CD4-positive, alpha-beta T cell (primary cell): ENCODE data around the gene ATXN1. TPM values are rescaled to one million over a fixed set of nuclear protein-coding genes. Genes with fewer than 3 reads are reported as not detected.

Experiments
- ATAC-seq: fragments of 200-7000 bp; cut with Tn5 transposase; one replicate; pipeline ENCODE4 v1.10.0; 2022; ENCODE audit warnings: mild to moderate bottlenecking; ENCODE audit not compliant: poor library complexity
- CTCF ChIA-PET: fragments of 350-600 bp; sonication (Branson Sonifier 250); formaldehyde crosslinking; loops from one replicate; lab custom pipeline; 2021; ENCODE audit warnings: antibody characterized with exemption, inconsistent platforms; lab: Charles Lee
- POLR2A ChIA-PET: fragments of 350-600 bp; sonication (Branson Sonifier 250); formaldehyde crosslinking; loops from one replicate; lab custom pipeline; 2021; ENCODE audit warnings: antibody characterized with exemption, inconsistent platforms; lab: Charles Lee
- DNase-seq, 14 experiments: peaks; one replicate each; pipeline ENCODE4 v3.0.0-alpha.2; 2013 to 2020; ENCODE audit warnings: mixed read lengths in 2 of 14
- H3K27ac ChIP-seq, 2 donors: one replicate each; pipeline versions ENCODE4 v1.5.1 to v1.7.0; 2013; ENCODE audit warnings: low read length in 2 of 2, low read depth in 1 of 2, mild to moderate bottlenecking in 1 of 2
- H3K27me3 ChIP-seq, 2 experiments: 1 replicate in 1 of 2; 2 replicates in 1 of 2; pipeline versions ENCODE4 v1.6.1 to v1.7.0; 2013; ENCODE audit warnings: low read length in 2 of 2, control low read depth in 1 of 2, mild to moderate bottlenecking in 1 of 2, moderate library complexity in 1 of 2; ENCODE audit not compliant: insufficient read depth in 2 of 2, control insufficient read depth in 1 of 2
- H3K36me3 ChIP-seq: one replicate; pipeline ENCODE4 v1.6.1; 2013; ENCODE audit warnings: low read length, control low read depth; ENCODE audit not compliant: insufficient read depth
- H3K4me1 ChIP-seq: one replicate; pipeline ENCODE4 v1.6.1; 2013; ENCODE audit warnings: low read length, control low read depth; ENCODE audit not compliant: insufficient read depth
- H3K4me3 ChIP-seq: one replicate; pipeline ENCODE4 v1.5.1; 2013; ENCODE audit warnings: mild to moderate bottlenecking, low read length, moderate library complexity
- H3K9me3 ChIP-seq, 2 experiments: 1 replicate in 1 of 2; 2 replicates in 1 of 2; pipeline versions ENCODE4 v1.6.1 to v1.7.0; 2013; ENCODE audit warnings: low read length in 2 of 2, mild to moderate bottlenecking in 2 of 2, control low read depth in 1 of 2, moderate library complexity in 1 of 2; ENCODE audit not compliant: control insufficient read depth in 1 of 2, insufficient read depth in 1 of 2
- H3K27ac Mint-ChIP-seq: one replicate; pipeline ENCODE4 v1.8.0; 2020; ENCODE audit warnings: mixed read lengths
- H3K27me3 Mint-ChIP-seq: one replicate; pipeline ENCODE4 v1.8.0; 2021; ENCODE audit warnings: mixed read lengths
- H3K36me3 Mint-ChIP-seq: one replicate; pipeline ENCODE4 v1.8.0; 2021; ENCODE audit warnings: low read depth, mixed read lengths
- H3K4me1 Mint-ChIP-seq: one replicate; pipeline ENCODE4 v1.8.0; 2021; ENCODE audit warnings: low read depth, mixed read lengths
- H3K4me3 Mint-ChIP-seq: one replicate; pipeline ENCODE4 v1.8.0; 2020; ENCODE audit warnings: mild to moderate bottlenecking, mixed read lengths
- H3K9me3 Mint-ChIP-seq: one replicate; pipeline ENCODE4 v1.8.0; 2020; ENCODE audit warnings: mixed read lengths
- CTCF ChIP-seq: fragments of 200-600 bp; IDR thresholded peaks from one replicate; pipeline ENCODE4 v1.8.0; 2022; ENCODE audit warnings: antibody characterized with exemption, mild to moderate bottlenecking
- intact Hi-C, 2 experiments: fragments of 100-400 bp; cut with DNase I in 1 of 2; cut with micrococcal nuclease in 1 of 2; formaldehyde crosslinking; loops; one replicate each; pipeline versions ENCODE4 v1.15.1 to v1.9.0; 2023 to 2025; cut with DNase I, micrococcal nuclease
- total RNA-seq, 174 experiments: library from RNA in 2 of 174; stranded (reverse) in 2 of 174; gene quantifications; one replicate each; pipeline ENCODE4 v1.2.3 and lab custom pipeline; 2021 to 2026

ATXN1 gene
- total RNA-seq, 2 experiments from 2014 or later, result 74.2 to 76.7 TPM

- Histone ChIP-seq H3K4me3 (no peak overlapping the region), H3K36me3 (no peaks in the 10 kb centered on the region), H3K27me3 (no peaks in the 10 kb centered on the region), H3K9me3 (no peaks in the 10 kb centered on the region), H3K27ac (no peak overlapping the region), H3K4me1 (peaks cover 12% of the 10 kb centered on the region)
- ATAC-seq, result no peak
- H3K9me3 Mint-ChIP-seq, result no peaks in the 10 kb centered on the region
- intact Hi-C loops, result no loop called here
- H3K27me3 Mint-ChIP-seq, result no peaks in the 10 kb centered on the region
- ChIA-PET POLR2A (no interaction called here), CTCF (no interaction called here)
- H3K27ac Mint-ChIP-seq, result no peak overlapping the region
- no peak for DNase-seq
- H3K4me1 Mint-ChIP-seq, result peaks cover 22% of the 10 kb centered on the region
- H3K36me3 Mint-ChIP-seq, result no peaks in the 10 kb centered on the region
- TF ChIP-seq CTCF, result no peak
- no peak overlapping the region for H3K4me3 Mint-ChIP-seq
Measured at GRCh38 chr6:16427124-16427523, 334.1 kb downstream of the ATXN1 start.

- intact Hi-C loops, result no loop called here
- Mint-ChIP-seq H3K27ac (no peak overlapping the region), H3K36me3 (no peaks in the 10 kb centered on the region), H3K4me3 (no peak overlapping the region), H3K9me3 (no peaks in the 10 kb centered on the region), H3K27me3 (no peaks in the 10 kb centered on the region), H3K4me1 (peaks cover 26% of the 10 kb centered on the region)
- DNase-seq (no peak), ATAC-seq (no peak)
- Histone ChIP-seq H3K27ac (no peak overlapping the region), H3K9me3 (no peaks in the 10 kb centered on the region), H3K36me3 (no peaks in the 10 kb centered on the region), H3K27me3 (no peaks in the 10 kb centered on the region), H3K4me1 (peaks cover 21% of the 10 kb centered on the region), H3K4me3 (no peak overlapping the region)
- POLR2A ChIA-PET, result no interaction called here
- CTCF ChIA-PET, result interaction anchor here (1.6 kb wide), 1 partner anchor 12 kb away, joined by 3 read pairs; no protein-coding TSS in a partner anchor
- no peak for TF ChIP-seq CTCF
Measured at GRCh38 chr6:16425881-16426615, 335.2 kb downstream of the ATXN1 start.

DNA sequence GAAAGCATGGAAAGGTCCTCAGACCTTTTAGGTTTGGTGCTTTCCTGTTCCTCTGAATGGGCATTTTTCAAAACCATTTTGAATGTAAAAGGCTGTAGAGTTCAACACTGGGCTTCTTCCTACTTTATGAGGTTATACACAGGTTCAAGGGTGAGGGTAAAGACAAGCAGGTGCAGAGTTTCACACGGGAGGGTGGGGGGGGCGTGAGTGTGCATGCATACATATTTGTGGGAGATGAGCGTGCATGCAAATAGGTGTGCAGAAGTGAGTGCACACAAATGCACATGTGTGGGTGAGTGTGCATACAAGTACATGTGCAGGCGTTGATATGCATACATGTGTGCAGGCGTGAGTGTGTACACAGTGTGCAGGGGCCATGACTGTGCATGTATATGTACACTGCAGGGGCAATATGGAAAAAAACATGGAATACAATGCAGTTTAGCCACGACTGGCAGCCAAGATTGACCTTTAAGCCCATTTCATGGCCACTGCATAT, 339.7 kb downstream of the ATXN1 start:
- no peaks in the 10 kb centered on the region for H3K36me3 Mint-ChIP-seq

More for the DNA sequence above, 339.7 kb downstream of the ATXN1 start:
- Histone ChIP-seq H3K27me3 (no peaks in the 10 kb centered on the region), H3K9me3 (no peaks in the 10 kb centered on the region), H3K4me3 (peak overlapping the region; percentile 30), H3K36me3 (no peaks in the 10 kb centered on the region), H3K4me1 (peaks cover 37% of the 10 kb centered on the region), H3K27ac (peak overlapping the region; percentile 62 to 84)
- CTCF ChIA-PET, result interaction anchor here (0.7 to 1.7 kb wide), 5 partner anchors 12 to 544 kb away, joined by 3 to 8 read pairs (median 3); no protein-coding TSS in a partner anchor
- ATAC-seq (no peak), DNase-seq (no peak)
- H3K4me1 Mint-ChIP-seq, result peaks cover 42% of the 10 kb centered on the region
- peak overlapping the region; percentile 59 for H3K4me3 Mint-ChIP-seq
- TF ChIP-seq CTCF, result no peak
- peak overlapping the region; percentile 96 for H3K27ac Mint-ChIP-seq
- POLR2A ChIA-PET, result interaction anchor here (0.6 to 1.6 kb wide), 3 partner anchors 249 to 342 kb away, joined by 3 to 5 read pairs (median 3); no protein-coding TSS in a partner anchor
- H3K27me3 Mint-ChIP-seq, result no peaks in the 10 kb centered on the region
- intact Hi-C loops, result loop anchor here in 1 of 2 experiments (2.0 to 5.0 kb wide), 3 partner anchors 13 to 341 kb away; partner anchors contain the start of gene ATXN1
- H3K9me3 Mint-ChIP-seq, result no peaks in the 10 kb centered on the region
